ENCODE results near the gene TSFM.

The TSFM gene

DNA sequence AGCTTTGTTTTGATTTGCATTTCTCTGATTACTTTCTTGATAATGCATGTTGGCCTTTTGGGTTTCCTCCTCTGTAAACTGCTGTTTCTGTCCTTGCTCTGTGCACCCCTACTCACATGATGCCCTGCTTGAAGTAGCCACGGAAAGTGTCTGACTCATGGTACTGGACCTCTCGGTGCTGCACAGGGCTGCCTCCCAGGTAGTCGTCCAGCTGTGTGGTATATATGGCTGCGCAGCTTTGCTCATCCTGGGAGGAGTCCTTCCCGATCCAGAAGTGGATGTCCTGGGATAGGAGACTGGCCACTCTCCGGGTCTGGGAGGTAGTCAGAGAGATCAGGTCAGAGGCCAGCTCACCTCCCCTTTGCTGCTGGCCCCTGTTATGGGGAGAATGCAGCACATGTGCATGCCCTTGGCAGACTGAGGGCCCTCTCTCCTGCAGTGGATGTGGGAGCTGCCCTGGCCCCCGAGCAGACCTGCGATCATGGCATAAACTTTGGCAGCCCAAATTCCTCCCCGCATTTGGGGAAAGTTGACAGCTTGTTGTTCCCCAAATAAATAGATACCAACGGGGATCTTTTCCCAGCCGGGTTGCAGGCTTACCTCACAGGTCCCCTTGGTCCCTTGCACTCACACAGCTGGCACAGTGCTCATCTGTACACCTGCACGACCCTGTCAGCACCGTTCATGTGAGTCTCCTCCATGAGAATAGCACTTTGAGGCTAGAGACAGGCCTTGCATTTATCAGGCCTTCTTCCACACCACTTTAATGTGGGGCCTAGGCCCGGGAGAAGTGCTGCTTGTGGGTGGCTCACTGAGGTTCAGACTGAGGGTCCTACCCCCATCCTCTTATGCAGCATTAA lies 30.8 kb downstream of the TSFM start:
- POLR2A ChIA-PET, result no interaction called here
- TF ChIP-seq, protein P1, sequence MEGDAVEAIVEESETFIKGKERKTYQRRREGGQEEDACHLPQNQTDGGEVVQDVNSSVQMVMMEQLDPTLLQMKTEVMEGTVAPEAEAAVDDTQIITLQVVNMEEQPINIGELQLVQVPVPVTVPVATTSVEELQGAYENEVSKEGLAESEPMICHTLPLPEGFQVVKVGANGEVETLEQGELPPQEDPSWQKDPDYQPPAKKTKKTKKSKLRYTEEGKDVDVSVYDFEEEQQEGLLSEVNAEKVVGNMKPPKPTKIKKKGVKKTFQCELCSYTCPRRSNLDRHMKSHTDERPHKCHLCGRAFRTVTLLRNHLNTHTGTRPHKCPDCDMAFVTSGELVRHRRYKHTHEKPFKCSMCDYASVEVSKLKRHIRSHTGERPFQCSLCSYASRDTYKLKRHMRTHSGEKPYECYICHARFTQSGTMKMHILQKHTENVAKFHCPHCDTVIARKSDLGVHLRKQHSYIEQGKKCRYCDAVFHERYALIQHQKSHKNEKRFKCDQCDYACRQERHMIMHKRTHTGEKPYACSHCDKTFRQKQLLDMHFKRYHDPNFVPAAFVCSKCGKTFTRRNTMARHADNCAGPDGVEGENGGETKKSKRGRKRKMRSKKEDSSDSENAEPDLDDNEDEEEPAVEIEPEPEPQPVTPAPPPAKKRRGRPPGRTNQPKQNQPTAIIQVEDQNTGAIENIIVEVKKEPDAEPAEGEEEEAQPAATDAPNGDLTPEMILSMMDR (IDR thresholded peaks at IDR 0.05; ENCODE audit: control extremely low read depth, extremely low read depth, low read depth, missing control alignments), result no peak
- DNase-seq (ENCODE audit: extremely low spot score), result no peak
- CTCF ChIA-PET, result interaction anchor here (1.1 to 5.0 kb wide), 7 partner anchors 10 to 89 kb away, joined by 3 to 30 read pairs (median 4); partner anchors contain the start of gene TSFM

DNA sequence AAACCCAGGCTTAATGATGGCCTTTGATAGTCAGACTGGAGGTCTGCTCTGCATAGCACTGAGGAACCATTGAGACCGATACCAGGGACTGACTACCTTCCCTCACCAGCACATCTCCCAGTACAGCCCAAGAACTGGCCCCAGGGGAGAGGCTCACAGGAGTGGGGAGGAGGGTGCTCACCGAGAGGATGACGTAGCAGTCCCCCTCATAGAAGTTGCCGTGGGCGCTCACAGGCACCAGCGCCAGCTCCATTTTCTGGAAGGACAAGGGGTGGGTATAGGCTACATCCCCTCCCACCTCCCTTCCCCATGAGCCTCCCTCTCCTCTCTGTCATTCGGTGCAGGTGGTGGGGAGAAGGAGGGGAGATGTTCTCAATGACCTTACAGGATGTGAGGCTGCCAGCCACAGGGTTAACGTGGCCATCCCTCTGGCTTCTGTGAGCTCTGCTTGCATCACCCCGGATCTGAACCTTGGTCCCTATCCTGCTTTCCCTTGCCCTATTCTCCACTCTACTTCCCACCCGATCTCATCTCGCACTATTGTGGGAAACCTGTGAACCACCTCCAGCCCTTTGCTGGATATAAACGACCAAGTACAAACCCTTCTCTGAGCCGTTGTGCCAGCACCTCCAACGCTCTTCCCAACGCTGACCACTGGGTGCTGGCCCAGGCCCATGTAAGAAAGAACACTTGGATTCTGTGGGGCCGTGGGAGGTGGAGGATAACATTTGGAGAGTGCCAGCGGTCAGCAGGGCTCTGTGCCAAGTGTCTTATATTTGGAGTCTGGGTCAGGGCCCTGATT lies 31.6 kb downstream of the TSFM start:
- TF ChIP-seq, protein P1 (IDR thresholded peaks at IDR 0.05; ENCODE audit: control extremely low read depth, extremely low read depth, low read depth, missing control alignments), result no peak
- CTCF ChIA-PET, result interaction anchor here (5.0 kb wide), 1 partner anchor 11 kb away, joined by 30 read pairs; no protein-coding TSS in a partner anchor
- POLR2A ChIA-PET, result no interaction called here
- DNase-seq (ENCODE audit: extremely low spot score), result no peak

DNA sequence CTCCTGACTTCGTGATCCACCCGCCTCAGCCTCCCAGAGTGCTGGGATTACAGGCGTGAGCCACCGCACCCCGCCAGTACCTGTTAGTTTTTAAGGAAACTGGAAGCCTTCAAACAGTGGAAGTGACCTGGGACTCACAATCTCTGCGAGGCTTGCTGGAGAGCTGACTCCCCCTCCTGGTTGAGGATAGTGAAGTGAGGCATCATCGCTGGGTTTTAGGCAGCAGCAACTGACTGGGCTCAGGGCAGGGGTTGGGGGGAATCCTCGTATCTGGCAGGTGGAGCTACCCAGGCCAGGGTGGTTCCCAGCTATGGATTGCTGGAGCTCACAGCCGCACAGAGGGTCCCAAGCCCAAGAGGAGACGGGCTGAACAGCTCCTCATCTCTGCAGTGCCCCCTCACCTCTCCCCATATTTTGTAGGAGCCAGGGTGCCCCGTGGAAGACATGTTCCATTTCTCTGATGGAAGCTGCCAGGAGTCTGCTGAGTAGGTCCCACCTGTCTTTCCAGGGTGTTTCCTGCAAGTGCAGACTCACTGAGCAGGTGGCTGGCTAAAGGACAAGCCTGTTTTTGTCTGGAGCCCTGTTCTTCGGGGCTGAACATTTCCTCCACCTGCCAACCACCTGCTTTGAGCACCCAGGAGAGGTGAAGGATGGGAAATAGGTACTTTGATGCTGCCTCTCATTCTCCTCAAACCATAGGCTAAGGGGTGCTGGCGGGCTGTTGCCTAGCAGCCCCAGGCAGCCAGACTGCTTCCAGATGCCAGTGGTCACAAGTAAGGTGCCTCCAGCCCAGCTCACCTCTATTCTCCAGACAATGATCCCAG lies 32.8 kb downstream of the TSFM start:
- POLR2A ChIA-PET, result no interaction called here
- DNase-seq (ENCODE audit: extremely low spot score), result no peak

DNA sequence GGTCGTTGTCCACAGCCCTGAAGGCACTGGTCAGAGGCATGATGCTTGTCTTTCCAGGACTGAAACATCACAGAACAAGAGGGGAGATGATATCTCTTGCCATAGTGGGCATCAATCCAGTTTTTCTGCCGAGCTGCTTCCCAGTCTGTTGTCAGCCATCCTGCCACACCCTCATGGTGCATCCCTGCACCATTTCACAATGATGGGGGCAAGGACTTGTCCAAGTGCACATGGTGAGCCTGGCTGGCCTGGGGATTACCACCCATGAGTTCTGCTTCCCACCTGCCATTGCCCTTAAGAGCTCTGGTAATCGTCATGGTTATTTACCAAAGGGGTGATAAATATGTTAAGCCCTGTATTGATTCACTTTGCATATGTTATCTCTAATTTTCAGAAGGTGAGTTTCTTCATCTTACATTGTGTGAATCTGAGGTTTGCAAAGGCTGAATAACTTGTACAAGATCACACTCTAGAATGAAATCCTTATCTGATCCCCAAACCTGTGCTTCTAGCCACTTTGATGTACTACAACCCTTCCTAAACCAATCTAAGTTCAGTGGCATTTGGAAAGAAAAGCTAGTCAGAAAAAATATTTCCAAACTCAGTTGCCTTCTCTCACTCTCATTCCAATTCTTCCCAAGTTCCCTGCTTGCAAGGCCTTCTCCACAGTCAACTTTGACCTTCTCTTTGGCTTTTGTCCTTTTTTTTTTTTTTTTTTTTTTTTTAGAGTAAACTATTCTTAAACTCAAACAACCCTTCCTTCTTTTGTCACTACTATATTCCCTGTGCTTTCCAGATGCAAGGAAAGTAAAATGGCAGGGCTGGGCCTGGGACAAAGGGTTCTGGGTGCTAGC lies 33.6 kb downstream of the TSFM start:
- CTCF ChIA-PET, result interaction anchor here (1.6 to 5.0 kb wide), 6 partner anchors 10 to 81 kb away, joined by 3 to 30 read pairs (median 6); no protein-coding TSS in a partner anchor
- POLR2A ChIA-PET, result no interaction called here
- DNase-seq (ENCODE audit: extremely low spot score), result no peak
- TF ChIP-seq, protein P1 (IDR thresholded peaks at IDR 0.05; ENCODE audit: control extremely low read depth, extremely low read depth, low read depth, missing control alignments), result no peak

More for the DNA sequence above, 32.8 kb downstream of the TSFM start:
- CTCF ChIA-PET, result interaction anchor here (5.0 kb wide), 1 partner anchor 12 kb away, joined by 30 read pairs; no protein-coding TSS in a partner anchor
- TF ChIP-seq, protein P1 (IDR thresholded peaks at IDR 0.05; ENCODE audit: control extremely low read depth, extremely low read depth, low read depth, missing control alignments), result no peak

DNA sequence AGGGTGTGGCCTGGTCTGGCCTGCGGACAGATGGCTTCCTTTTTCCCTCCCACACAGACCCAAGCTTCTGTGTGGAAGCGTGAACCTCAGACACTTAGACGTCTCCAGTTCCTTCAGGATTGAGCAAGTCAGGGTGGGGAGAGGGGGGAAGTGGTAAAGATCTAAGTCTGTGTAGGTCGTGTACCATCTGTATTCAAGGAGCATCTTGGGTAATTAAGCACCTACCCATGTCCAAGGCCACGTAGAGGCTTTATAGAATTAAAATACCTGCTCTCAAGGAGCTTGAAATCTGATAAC lies 34.2 kb downstream of the TSFM start:
- no peak for DNase-seq (ENCODE audit: extremely low spot score)
- ChIA-PET POLR2A (no interaction called here), CTCF (interaction anchor here (1.6 to 3.1 kb wide), 5 partner anchors 10 to 80 kb away, joined by 3 to 19 read pairs (median 6); no protein-coding TSS in a partner anchor)
- TF ChIP-seq, protein P1 (IDR thresholded peaks at IDR 0.05; ENCODE audit: control extremely low read depth, extremely low read depth, low read depth, missing control alignments), result no peak
